ENCODE measurements around the gene DNAJC18. TPM values are rescaled to one million over a fixed set of nuclear protein-coding genes. Genes with fewer than 3 reads are reported as not detected.
A peak's percentile ranks its signal among the peaks of the same experiment; 100 is the strongest.

Gene DNAJC18
- total RNA-seq, 2 donors from 2014 or later, result 5.9 to 8.5 TPM

- Histone ChIP-seq H3K9me3 (no peaks in the 10 kb centered on the region), H3K27me3 (no peaks in the 10 kb centered on the region), H3K4me1 (peaks cover 0 to 72% of the 10 kb centered on the region in 2 donors), H3K27ac (peak within 1 kb of the TSS; percentile 93 to 96), H3K4me3 (peak within 1 kb of the TSS; percentile 52 to 62), H3K36me3 (no peaks in the 10 kb centered on the region)
- no peak for DNase-seq (ENCODE audit: low spot score)
- TF ChIP-seq, protein P1, sequence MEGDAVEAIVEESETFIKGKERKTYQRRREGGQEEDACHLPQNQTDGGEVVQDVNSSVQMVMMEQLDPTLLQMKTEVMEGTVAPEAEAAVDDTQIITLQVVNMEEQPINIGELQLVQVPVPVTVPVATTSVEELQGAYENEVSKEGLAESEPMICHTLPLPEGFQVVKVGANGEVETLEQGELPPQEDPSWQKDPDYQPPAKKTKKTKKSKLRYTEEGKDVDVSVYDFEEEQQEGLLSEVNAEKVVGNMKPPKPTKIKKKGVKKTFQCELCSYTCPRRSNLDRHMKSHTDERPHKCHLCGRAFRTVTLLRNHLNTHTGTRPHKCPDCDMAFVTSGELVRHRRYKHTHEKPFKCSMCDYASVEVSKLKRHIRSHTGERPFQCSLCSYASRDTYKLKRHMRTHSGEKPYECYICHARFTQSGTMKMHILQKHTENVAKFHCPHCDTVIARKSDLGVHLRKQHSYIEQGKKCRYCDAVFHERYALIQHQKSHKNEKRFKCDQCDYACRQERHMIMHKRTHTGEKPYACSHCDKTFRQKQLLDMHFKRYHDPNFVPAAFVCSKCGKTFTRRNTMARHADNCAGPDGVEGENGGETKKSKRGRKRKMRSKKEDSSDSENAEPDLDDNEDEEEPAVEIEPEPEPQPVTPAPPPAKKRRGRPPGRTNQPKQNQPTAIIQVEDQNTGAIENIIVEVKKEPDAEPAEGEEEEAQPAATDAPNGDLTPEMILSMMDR (IDR thresholded peaks at IDR 0.05), result no peak
These were observed 44.4 kb downstream of the DNAJC18 start, which contains the start of gene PROB1 for GRCh38 chr5:139394654-139395566. PROB1 (minus strand) TSS chr5:139395104; CDS start chr5:139395081, 23 bp downstream.

GRCh38 chr5:139394123-139394653 lies 45.1 kb downstream of the DNAJC18 start:
- no peaks in the 10 kb centered on the region for H3K27me3 ChIP-seq
- no peak for DNase-seq (ENCODE audit: low spot score)
- H3K27ac ChIP-seq, result peak overlapping the region; percentile 93 to 96
- TF ChIP-seq, protein P1 (IDR thresholded peaks at IDR 0.05), result peak; percentile 48 to 57
- H3K4me1 ChIP-seq, result peaks cover 0 to 79% of the 10 kb centered on the region in 2 donors
- H3K9me3 ChIP-seq, result no peaks in the 10 kb centered on the region
- no peaks in the 10 kb centered on the region for H3K36me3 ChIP-seq
- peak overlapping the region; percentile 52 to 62 for H3K4me3 ChIP-seq

GRCh38 chr5:139393497-139394122 lies 45.7 kb downstream of the DNAJC18 start:
- TF ChIP-seq, protein P1 (IDR thresholded peaks at IDR 0.05), result no peak
- Histone ChIP-seq H3K4me1 (peaks cover 0 to 83% of the 10 kb centered on the region in 2 donors), H3K27ac (peak overlapping the region; percentile 93 to 96), H3K9me3 (no peaks in the 10 kb centered on the region), H3K27me3 (no peaks in the 10 kb centered on the region), H3K36me3 (no peaks in the 10 kb centered on the region), H3K4me3 (peak overlapping the region; percentile 52 to 62)
- no peak for DNase-seq (ENCODE audit: low spot score)

- Histone ChIP-seq H3K27ac (peak overlapping the region; percentile 93 to 96), H3K9me3 (no peaks in the 10 kb centered on the region), H3K4me1 (peaks cover 0 to 90% of the 10 kb centered on the region in 2 donors), H3K4me3 (peak overlapping the region; percentile 52 to 62), H3K36me3 (no peaks in the 10 kb centered on the region), H3K27me3 (no peaks in the 10 kb centered on the region)
- TF ChIP-seq, protein P1 (IDR thresholded peaks at IDR 0.05), result peak; percentile 16 to 58
- DNase-seq (ENCODE audit: low spot score), result no peak
These were observed 46.4 kb downstream of the DNAJC18 start for GRCh38 chr5:139392678-139393496.

DNA sequence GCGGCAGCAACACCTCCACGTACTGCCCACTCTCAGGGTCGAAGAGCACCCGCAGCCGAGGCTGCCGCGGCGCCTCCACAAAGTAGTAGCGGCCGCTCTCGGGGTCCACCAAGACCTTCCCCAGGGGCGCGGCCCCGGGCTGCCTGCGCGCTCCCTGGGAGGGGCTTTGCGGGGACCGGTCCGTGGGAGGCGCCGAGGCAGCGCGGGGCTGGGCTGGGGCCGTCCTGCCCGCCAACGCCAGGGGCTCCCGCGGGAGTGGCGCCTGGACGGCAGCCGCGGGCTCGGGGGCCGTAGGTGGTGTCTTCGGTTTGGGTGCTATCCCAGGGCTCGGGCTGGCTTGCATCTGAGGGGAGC lies 47.0 kb downstream of the DNAJC18 start:
- H3K27ac ChIP-seq, result peak overlapping the region; percentile 93 to 96
- peak overlapping the region; percentile 52 to 62 for H3K4me3 ChIP-seq
- no peaks in the 10 kb centered on the region for H3K9me3 ChIP-seq
- DNase-seq (ENCODE audit: low spot score), result no peak
- no peaks in the 10 kb centered on the region for H3K36me3 ChIP-seq
- H3K27me3 ChIP-seq, result no peaks in the 10 kb centered on the region
- peaks cover 0 to 94% of the 10 kb centered on the region in 2 donors for H3K4me1 ChIP-seq
- TF ChIP-seq, protein P1 (IDR thresholded peaks at IDR 0.05), result no peak

Measured in right atrium auricular region (tissue), 2 donors.